Stimulated activated CD4-positive, alpha-beta T cell treated with anti-CD3 and anti-CD28 coated beads, Interleukin-4, amount 100 ng/mL, for 4 hours (primary cell): Measurements from ENCODE around the gene ZNHIT3.
"Not testable (repeated sequence)": the region's sequence is repeated elsewhere in the genome, so short reads cannot be mapped to it uniquely, and the experiment has no call there.

Experiments
- DNase-seq, 2 experiments: peaks; one replicate each; pipeline ENCODE4 v3.0.0-alpha.2; 2020

ZNHIT3 gene

DNA sequence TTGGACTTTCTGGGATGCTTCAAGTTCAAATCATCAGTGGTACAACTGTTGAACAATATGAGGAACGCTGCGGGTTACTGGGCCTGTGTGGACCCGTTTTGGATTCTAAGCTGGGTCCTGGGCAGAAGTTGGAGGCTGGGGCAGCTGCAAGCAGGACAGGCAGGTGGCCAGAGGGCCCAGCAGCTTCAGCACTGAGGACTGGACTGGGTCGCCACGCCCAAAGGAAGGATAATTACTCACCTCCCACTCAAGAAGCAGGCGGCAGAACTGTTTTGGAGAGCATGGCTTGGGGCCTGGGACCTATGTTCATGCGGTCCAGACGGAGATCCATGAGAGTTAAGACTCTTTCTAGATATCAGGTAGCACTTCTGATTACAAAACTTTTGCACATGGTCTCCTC, 1.5 kb upstream of the ZNHIT3 start:
- DNase-seq, result no peak

DNA sequence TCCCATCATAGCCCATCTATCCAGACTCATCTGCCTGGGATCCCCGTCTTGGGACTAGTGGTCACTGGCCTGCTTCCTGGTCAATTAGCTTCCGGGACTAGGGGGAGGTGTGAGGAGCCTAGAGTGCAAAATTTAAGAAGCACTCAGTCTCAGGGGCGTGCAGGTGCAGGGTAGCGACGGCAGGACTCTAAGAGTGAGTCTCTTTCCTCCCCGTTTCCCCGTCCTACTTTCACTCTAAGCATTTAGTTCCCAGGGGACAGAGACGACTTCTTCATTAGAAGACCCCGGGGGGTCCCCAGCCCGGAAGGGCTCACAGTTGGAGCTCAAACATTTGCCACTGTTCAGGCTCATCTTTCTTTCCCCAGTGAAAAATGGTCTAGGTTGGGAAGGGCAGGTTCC, 677 bp upstream of the ZNHIT3 start:
- no peak for DNase-seq

GRCh38 chr17:36493956-36494355, 7.5 kb downstream of the ZNHIT3 start:
- DNase-seq, result no peak

DNA sequence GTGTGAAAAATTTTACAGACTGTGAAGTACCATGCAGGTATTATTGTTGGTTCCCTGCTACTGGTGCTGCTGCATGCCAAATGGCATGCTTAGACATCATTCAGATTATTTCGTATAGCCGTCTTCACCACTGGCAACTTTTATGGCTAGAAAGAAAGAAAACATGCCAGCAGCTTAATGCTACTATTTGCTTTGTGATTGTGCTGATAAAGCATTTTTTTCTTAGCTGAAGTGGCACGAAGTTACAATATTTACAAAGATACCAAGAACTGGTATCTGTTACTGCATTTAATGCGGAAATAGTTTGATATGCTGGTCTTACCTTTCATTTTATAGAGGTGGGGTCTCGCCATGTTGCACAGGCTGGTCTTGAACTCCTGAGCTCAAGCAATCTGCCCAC, 8.2 kb downstream of the ZNHIT3 start:
- DNase-seq, result no peak

DNA sequence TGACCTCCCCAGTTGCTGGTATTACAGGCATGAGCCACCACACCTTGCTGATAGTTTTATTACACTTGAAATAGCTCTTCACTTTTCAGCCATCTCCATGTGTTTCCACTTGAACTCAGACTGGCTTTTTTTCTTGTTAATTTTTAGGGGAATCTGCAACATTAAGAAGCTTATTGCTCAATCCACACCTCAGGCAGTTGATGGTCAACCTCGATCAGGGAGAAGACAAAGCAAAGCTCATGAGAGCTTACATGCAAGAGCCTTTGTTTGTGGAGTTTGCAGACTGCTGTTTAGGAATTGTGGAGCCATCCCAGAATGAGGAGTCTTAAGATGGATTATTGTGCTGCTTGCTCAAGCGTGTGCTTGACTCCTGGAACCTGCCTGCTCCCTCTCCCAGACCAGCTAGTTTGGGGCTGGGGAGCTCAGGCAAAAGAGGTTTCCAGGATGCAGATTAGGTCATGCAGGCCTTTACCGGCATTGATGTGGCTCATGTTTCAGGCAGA, 8.6 kb downstream of the ZNHIT3 start:
- no peak for DNase-seq

DNA sequence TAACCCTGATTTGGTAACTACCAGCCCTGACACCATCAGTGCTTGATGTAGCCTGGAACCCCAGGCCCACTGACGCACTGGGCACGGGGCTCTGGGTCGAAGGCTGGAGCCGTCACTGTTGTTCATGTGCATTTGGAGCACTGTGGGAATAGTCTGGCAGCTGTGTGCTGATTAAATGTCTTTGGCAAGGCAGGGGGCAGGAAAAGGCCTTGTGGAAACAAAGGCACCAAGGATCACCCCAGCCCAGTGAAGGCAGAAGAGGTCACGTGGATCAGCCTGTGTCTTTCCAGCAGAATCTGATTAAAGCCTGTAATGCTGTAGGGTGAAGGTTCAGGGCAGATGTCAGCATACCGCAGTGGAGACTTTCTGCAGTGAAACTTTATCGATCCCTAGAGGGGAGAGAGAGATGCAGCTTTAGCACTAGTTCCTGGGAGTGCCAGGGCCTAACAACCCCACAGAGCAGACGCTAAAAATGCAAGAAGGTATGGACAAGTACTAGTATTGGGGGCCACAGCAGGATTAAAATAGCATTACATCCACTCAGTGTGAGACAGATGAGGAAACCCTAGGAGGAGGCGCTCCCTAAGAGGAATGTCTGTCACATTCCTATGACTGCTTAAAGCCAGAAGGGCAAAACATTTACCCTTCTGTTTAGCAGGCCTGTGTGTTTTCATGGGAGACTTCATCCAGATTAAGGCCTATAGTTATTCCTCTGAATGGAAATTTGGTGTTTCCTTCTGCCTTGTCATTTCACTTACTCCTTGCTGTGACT, 9.7 kb downstream of the ZNHIT3 start:
- DNase-seq, result no peak

- no peak for DNase-seq
These were observed 11.7 kb downstream of the ZNHIT3 start for GRCh38 chr17:36498155-36498554.

DNA sequence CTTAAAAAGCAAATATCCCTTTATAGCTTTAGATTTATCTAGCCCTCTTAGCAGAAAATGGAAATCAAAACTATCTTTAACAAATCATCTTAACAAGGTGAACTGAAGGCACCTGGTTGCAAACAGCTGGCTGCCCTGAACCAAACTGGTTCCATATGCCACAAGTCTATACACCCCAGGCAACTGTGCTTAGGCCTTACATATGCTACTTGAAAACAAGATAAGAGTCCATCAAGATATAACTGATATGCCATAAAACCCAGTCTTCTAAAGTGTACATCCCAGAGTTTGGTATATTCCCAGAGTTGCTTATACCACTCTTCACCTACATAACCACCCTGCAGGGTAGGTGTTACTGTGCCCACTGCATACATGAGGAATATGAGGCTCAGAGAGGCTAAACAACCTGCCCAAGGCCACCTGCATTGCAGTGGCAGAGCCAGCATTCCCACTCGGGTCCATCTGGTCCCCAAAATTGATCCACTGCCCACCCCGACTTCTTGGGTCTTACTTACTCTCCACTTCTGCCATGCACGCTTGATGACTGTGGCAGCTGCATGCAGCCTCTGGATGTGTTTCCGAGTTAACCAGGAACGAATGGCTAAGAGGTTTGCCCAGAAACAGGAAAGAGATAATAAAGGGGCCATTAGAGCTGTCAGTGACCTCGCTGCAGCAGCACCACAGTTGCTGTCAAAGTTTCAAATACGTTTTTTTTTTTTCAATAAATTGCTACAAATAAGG, 12.2 kb downstream of the ZNHIT3 start:
- no peak for DNase-seq

DNA sequence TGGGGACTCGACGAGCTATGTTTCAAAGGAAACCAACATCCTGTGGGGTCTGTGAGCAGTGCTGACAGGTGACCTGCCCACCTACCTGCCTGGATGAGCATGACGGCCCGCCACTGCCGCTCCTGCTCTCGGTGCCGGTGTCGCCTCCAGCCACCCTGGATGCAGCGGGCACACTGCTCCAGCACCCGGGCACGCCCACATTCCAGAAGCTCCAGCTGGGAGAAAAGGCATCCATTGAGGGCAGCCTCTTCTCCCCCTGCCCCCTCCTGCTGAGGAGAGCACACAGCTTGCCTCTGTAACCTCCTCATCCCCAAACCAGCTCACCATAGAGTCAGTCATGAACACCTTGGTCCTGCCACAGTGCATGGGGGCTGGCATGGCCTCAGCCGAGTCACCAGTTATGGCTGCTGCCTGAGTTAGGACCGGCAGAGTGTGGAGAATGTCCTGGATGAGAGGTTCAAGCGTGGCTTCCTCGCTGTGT, 14.3 kb downstream of the ZNHIT3 start:
- no peak for DNase-seq

DNA sequence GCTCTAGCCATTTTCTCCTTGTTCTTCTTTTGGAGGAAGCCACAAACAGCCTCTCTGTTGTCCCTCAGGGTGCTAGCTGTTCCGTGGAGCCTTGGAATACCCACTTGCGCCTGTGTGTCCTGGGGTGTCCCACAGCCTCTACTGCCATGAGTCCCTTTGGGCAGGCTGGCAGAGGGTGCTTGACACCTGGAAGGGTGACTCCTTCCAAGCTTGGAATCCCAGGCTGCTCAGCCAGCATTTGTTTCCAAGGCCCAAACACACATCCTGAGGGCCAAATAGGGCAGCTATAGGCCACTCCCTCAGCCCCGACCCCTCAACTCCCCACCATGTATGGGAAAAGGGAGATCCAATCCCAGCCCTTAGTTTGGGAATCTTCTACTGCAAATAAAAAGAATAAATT, 14.9 kb downstream of the ZNHIT3 start:
- DNase-seq, result no peak

- DNase-seq, result no peak
These were observed 15.5 kb downstream of the ZNHIT3 start for GRCh38 chr17:36501963-36502362.

DNA sequence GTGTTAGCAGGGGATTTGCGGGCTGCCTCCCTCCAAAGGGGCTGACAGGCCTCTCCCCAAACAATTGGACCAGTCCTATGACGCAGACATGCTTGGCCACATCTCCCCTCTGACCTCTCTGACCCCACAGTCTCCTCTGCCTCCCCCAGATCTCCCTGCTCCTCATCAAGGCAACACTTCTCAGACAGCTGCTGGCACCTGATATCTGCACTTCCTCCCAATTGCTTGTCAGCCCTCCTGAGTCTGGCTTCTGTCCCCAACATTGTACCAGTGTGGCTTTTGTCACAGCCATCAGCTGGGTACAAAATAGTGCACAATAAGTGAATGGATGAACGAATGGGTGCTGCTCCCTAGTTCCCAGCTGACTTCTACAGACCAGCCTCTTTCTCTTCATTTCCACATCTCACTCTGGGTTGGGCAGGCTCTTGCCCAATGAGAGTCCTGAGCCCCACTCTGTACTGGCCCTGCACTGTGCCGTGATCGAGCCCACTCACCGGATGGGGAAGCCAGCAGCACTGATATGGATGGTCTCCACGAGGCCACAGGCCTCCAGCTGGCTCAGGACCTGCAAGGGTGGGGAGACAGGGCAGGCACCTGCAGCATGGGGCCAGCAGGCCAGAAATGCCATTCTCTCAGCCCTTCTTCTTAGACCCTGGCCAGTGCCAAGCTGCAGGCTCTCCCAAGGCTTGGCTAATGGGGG, 17.1 kb downstream of the ZNHIT3 start:
- DNase-seq, result no peak

GRCh38 chr17:36504156-36504545, 17.7 kb downstream of the ZNHIT3 start:
- no peak for DNase-seq

GRCh38 chr17:36505171-36505570, 18.7 kb downstream of the ZNHIT3 start:
- DNase-seq, result no peak

- DNase-seq, result no peak
These were observed 19.9 kb downstream of the ZNHIT3 start for GRCh38 chr17:36506249-36506826.

- DNase-seq, result no peak
These were observed 20.4 kb downstream of the ZNHIT3 start for GRCh38 chr17:36506831-36507230.

GRCh38 chr17:36507266-36507665, 20.8 kb downstream of the ZNHIT3 start:
- no peak for DNase-seq

GRCh38 chr17:36508439-36508838, 22.0 kb downstream of the ZNHIT3 start:
- not testable (repeated sequence) for DNase-seq

DNA sequence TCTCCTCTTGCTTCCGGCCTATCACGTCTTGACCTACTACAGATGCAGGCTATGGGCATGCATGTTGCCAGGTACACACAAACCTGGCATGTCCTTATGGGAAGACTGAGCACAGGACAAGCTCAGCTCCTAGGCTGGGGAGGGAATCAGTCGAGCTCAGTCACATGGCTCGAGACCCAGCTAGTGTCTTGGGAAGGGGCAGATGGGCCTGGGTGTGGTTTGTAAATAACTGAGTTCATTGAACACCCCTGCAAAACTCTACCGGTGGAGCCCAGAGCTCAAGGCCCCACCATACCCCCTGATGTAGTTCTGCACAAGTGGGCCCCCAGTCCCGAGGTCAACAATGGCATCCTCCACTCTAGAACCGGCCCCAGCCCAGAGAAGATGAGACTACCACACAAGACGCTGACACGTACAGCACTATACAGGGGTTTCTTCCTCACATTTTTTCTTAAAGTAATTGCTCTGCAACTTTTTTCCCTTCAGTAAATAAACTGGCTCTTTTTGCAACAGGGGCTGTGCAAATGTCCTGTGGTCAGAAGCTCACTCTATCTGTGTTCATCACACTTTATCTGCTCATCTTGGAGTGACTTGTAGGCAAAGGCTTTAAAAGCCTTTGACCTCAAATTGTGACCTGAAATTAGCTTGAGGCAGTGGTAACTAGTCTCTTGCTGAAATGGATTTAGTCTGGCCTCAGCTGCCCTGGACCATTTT, 22.9 kb downstream of the ZNHIT3 start:
- DNase-seq, result no peak

DNA sequence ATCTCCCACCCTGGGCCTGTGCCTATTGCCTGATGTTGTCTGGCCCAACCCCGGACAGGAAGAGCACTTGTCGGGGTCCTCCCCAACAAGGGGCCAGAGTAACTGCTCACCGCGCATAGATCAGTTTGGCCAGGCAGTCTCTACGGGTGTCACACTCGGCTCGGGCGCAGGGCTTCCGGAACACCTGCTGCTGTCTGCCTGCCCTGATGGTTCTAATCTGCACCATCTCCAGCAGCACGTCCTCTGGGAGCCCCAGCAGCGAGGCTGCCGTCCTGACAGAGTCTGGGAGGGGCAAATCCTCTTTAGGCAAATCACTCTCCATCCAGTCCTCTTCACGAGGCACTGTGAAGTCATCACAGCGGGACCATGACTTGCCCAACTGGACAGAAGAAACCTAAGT, 24.2 kb downstream of the ZNHIT3 start:
- no peak for DNase-seq

DNA sequence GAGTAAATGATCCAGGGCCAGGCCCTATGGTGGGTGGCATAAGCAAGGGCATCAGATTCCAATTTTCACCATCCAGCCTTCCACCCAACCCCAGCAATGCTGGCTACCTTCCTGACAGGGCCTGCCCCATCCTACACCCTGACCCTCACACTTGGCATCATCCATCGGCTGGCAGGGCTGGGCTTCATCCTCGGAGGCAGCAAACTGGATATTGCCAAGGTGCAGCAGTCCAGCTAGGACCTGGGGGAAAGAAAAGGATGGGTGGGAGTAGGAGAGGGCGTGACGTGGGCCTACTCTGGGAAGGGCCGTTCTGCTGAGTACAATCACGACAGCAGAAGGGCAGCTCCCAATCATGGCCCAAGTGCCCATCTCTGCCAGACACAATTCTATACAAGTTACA, 24.7 kb downstream of the ZNHIT3 start:
- no peak for DNase-seq

DNA sequence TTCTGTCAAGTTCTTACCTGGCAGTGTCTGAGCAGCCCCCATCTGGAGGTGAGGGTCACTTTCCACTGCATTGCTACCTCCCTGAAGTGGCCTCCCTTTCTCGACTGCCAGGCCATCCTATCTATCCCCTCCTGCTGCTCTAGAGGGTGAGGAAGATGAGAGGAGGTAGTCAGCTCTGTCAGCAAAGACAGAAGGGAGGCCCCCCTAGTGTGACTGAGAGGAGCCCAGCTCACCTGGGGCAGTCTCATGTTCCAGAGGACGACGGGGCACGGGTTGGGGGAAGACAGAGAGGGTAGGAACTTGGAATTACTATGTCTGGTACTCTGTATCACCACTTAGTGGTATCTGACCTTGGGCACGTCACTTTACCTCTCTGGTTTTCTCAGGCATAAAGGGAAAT, 26.2 kb downstream of the ZNHIT3 start:
- DNase-seq, result no peak

GRCh38 chr17:36514856-36515255, 28.4 kb downstream of the ZNHIT3 start:
- no peak for DNase-seq
